ENCODE data around the gene B4GALT7. TPM values are rescaled to one million over a fixed set of nuclear protein-coding genes. Genes with fewer than 3 reads are reported as not detected.
"Not testable (repeated sequence)": the region's sequence is repeated elsewhere in the genome, so short reads cannot be mapped to it uniquely, and the experiment has no call there.

B4GALT7 gene
- total RNA-seq: 14.5 TPM

GRCh38 chr5:177599731-177600507 is at the start of gene B4GALT7:
Gene B4GALT7 (plus strand): TSS chr5:177600132. CDS start chr5:177600211, 79 bp downstream.
- peak; percentile 92 for DNase-seq

- DNase-seq: no peak
Measured at GRCh38 chr5:177552839-177553455, 47.0 kb upstream of the B4GALT7 start.

- DNase-seq: peak; percentile 41
Measured at GRCh38 chr5:177553671-177554429, 46.1 kb upstream of the B4GALT7 start.

GRCh38 chr5:177554474-177555111 is 45.3 kb upstream of the B4GALT7 start, which contains the start of gene FAM193B:
Gene FAM193B (minus strand): TSS chr5:177554563. CDS start chr5:177554458, 105 bp downstream.
- peak; percentile 96 for DNase-seq

- DNase-seq: no peak
Measured at GRCh38 chr5:177555228-177555627, 44.7 kb upstream of the B4GALT7 start.

GRCh38 chr5:177555665-177556064 is 44.3 kb upstream of the B4GALT7 start:
- no peak for DNase-seq

DNA sequence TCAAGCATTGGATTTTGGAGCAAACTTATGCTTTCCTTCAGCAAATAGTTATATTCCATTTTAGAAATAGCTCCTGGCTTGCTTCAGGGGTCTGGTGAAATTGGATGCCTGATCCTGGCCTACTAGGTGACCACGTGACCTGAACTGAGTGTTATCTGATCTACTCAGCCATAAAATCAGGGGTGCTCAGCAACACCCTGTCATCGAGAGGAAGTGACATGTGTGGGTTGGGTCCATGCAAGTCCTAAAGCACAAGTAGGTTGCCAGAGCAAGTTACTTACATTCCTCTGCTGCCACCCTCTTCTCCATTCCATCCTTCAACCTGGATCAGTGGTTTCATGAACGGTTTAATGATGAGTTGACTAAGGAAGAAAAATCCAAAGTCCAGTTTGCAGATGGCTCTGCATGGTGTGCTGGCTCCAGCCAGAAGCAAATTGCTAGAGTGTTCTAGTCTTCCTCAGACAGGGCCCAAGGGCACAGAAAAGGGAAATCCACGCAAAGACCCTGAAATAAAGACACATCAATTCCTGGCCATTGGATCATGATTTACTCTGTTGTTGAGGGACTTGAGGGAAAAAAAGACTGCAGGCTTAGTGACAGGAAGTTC is 42.8 kb upstream of the B4GALT7 start:
- no peak for DNase-seq

- no peak for DNase-seq
Measured at GRCh38 chr5:177557796-177558195, 42.1 kb upstream of the B4GALT7 start.

- not testable (repeated sequence) for DNase-seq
Measured at GRCh38 chr5:177559446-177559941, 40.4 kb upstream of the B4GALT7 start.

- DNase-seq: no peak
Measured at GRCh38 chr5:177565046-177565445, 34.9 kb upstream of the B4GALT7 start.

DNA sequence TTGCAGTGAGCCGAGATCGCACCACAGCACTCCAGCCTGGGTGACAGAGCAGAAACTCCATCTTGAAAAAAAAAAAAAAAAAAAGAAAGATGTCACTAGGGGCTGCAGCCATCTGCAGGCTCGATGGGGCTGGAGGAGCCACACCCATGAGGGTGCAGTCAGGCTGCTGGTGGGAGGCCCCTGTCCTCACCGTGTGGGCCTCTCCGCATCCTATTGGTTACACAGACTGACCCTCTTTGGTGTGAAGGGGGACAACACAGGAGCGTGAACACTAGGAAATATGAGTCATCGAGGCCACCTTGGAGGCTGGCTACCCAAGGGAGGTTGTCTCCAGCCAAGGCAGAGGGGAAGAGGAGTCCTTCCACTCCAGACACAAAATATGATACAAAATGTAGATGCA is 31.6 kb upstream of the B4GALT7 start:
- DNase-seq: no peak

GRCh38 chr5:177569894-177570293 is 30.0 kb upstream of the B4GALT7 start:
- DNase-seq: no peak

- DNase-seq: no peak
Measured at GRCh38 chr5:177575488-177575887, 24.4 kb upstream of the B4GALT7 start.

- DNase-seq: no peak
Measured at GRCh38 chr5:177576169-177576568, 23.8 kb upstream of the B4GALT7 start.

DNA sequence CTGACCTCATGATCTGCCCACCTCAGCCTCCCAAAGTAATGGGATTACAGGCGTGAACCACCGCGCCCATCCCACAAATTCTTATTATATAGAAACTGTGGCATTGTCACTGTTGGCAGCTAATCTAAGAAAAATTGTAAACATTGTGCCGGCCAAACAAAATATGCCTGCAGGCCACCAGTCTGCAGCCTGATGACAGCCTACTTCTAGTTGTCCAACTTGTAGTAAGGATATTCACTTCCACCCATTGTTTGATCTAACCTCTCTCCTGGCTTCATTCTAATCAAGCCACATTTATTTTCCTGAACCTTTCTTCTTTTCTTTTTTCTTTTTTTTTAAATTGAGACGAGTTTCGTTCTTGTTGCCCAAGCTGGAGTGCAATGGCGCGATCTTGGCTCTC is 21.6 kb upstream of the B4GALT7 start:
- DNase-seq: no peak

GRCh38 chr5:177588413-177588909 is 11.5 kb upstream of the B4GALT7 start:
- no peak for DNase-seq

DNA sequence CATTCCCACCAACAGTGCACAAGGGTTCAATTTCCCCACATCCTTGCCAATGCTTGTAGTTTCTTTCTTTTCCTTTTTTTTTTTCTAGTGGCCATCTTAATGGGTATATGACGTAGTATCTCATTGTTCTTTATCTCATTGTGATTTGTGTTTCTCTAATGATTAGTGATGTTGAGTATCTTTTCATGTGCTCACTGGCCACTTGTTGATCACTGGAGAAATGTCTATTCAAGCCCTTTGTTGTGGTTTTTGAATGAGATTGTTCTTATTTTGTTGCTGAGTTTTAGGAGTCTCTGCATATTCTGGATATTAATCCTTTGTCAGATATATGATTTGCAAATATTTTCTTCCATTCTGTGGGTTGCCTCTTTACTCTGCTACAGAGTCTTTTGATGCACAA is 9.5 kb upstream of the B4GALT7 start:
- DNase-seq: no peak

DNA sequence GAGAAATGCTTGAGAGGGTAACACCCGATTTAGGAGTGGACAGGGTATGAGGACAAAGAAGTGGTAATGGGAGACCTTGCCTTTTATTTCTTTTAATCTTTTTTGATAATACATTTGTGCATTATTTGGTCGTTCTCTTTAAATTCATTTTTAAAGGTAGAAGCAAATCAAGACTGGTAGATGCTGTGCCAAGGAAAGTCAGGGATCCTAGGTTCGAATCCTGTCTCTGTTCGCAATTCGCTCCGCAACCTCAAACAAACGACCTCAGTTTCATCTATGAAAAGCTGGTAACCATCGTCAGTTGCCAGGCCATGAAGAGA is 8.3 kb upstream of the B4GALT7 start:
- no peak for DNase-seq

GRCh38 chr5:177592010-177592834 is 7.7 kb upstream of the B4GALT7 start, which contains the start of gene TMED9:
Gene TMED9 (plus strand): TSS chr5:177592203. CDS start chr5:177592215, 12 bp downstream.
- peak; percentile 90 for DNase-seq

DNA sequence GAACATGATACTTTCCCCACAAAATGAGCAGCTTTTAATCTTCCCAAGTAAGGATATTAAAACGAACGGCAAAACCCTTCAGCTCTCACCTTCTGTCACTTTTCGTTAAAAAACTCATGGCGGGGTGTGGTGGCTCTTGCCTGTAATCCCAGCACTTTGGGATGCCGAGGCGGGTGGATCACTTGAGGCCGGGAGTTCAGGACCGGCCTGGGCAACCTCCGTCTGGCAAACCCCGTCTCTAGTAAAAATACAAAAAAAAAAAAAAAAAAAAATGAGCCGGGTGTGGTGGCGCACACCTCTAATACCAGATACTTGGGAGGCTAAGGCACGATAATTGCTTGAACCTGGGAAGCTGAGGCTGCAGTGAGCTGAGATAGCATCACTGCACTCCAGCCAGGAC is 7.0 kb upstream of the B4GALT7 start:
- DNase-seq: no peak

- DNase-seq: no peak
Measured at GRCh38 chr5:177593511-177593910, 6.4 kb upstream of the B4GALT7 start.
